ENCODE measurements around the gene SARDH.

DNA sequence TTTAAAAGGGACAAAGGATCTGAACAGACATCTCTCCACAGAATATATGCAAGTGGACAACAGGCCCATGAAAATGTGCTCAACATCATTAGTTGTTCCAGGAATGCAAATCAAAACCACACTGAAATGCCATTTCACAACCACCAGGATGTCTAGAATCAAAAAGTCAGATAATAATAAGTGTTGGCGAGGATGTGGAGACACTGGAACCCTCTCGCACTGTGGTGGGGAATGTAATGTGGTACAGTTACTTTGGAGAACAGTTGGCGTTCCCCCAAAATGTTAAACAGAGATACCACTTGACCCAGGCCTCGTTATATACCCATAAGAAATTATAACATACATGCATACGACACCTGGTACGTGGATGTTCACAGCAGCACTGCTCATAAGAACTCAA is 38.6 kb downstream of the SARDH start:
- TF ChIP-seq, protein P1, sequence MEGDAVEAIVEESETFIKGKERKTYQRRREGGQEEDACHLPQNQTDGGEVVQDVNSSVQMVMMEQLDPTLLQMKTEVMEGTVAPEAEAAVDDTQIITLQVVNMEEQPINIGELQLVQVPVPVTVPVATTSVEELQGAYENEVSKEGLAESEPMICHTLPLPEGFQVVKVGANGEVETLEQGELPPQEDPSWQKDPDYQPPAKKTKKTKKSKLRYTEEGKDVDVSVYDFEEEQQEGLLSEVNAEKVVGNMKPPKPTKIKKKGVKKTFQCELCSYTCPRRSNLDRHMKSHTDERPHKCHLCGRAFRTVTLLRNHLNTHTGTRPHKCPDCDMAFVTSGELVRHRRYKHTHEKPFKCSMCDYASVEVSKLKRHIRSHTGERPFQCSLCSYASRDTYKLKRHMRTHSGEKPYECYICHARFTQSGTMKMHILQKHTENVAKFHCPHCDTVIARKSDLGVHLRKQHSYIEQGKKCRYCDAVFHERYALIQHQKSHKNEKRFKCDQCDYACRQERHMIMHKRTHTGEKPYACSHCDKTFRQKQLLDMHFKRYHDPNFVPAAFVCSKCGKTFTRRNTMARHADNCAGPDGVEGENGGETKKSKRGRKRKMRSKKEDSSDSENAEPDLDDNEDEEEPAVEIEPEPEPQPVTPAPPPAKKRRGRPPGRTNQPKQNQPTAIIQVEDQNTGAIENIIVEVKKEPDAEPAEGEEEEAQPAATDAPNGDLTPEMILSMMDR (IDR thresholded peaks at IDR 0.05), result no peak
- no peak for TF ChIP-seq EP300 (IDR thresholded peaks at IDR 0.05)
- no peak for TF ChIP-seq POLR2AphosphoS5 (IDR thresholded peaks at IDR 0.05)

Measured in esophagus muscularis mucosa (tissue), 4 donors.